ENCODE measurements around the gene MCF2L. TPM values are rescaled to one million over a fixed set of nuclear protein-coding genes. Genes with fewer than 3 reads are reported as not detected.

The MCF2L gene
- polyA plus RNA-seq, 1 donor (not counting 4 experiments of a cell fraction or from before 2014, with no cell fraction given), result 0.14 TPM

GRCh38 chr13:113121183-113121927 lies 152.3 kb downstream of the MCF2L start:
- dilution Hi-C loops (cut with MboI; ENCODE audit: extremely low pct_ligation_motif_present, low sequenced_read_pairs), result no loop called here
- Histone ChIP-seq H3K4me2 (ENCODE audit: control insufficient read depth, extremely low read depth, insufficient read depth, low read depth, low read length) (no peak overlapping the region), H3K27ac (ENCODE audit: control insufficient read depth, insufficient read depth, low read length) (no peak overlapping the region), H3K9me3 (ENCODE audit: control insufficient read depth, low read depth, low read length) (no peaks in the 10 kb centered on the region), H3K9me1 (ENCODE audit: control insufficient read depth, extremely low read depth, insufficient read depth, low read length) (no peaks in the 10 kb centered on the region), H3K9ac (ENCODE audit: control insufficient read depth, extremely low read depth, insufficient read depth, low read length) (no peak overlapping the region), H4K20me1 (ENCODE audit: control insufficient read depth, extremely low read depth, insufficient read depth, low read length) (no peaks in the 10 kb centered on the region), H3K36me3 (ENCODE audit: control insufficient read depth in 2 of 2, extremely low read depth in 1 of 2, insufficient read depth in 2 of 2, low read length in 2 of 2) (no peaks in the 10 kb centered on the region), H3K27me3 (ENCODE audit: control insufficient read depth, extremely low read depth, insufficient read depth, low read length) (peaks cover 2% of the 10 kb centered on the region), H3K4me1 (ENCODE audit: control insufficient read depth, extremely low read depth, insufficient read depth, low read length) (no peaks in the 10 kb centered on the region), H2AFZ (ENCODE audit: control insufficient read depth, low read length) (no peak overlapping the region), H3K79me2 (ENCODE audit: control insufficient read depth, insufficient read depth, low read length) (no peaks in the 10 kb centered on the region), H3K4me3 (ENCODE audit: control insufficient read depth in 2 of 3, extremely low read depth in 1 of 3, insufficient read depth in 2 of 3, low read depth in 1 of 3, low read length in 3 of 3) (no peak overlapping the region)
- DNase-seq (ENCODE audit: low read depth, low spot score) (no peak), FAIRE-seq (no peak)
- no peak for TF ChIP-seq EZH2 (IDR thresholded peaks at IDR 0.05; ENCODE audit: low read length)
- no peak for TF ChIP-seq CTCF (optimal IDR thresholded peaks at IDR 0.05 in 1 of 3, IDR thresholded peaks at IDR 0.05 in 1 of 3, conservative IDR thresholded peaks at IDR 0.05 in 1 of 3; ENCODE audit: extremely low read depth in 1 of 3, insufficient read depth in 2 of 3, low read length in 3 of 3)

- dilution Hi-C loops (cut with MboI; ENCODE audit: extremely low pct_ligation_motif_present, low sequenced_read_pairs), result no loop called here
- Histone ChIP-seq H3K27me3 (ENCODE audit: control insufficient read depth, extremely low read depth, insufficient read depth, low read length) (peaks cover 2% of the 10 kb centered on the region), H3K9me1 (ENCODE audit: control insufficient read depth, extremely low read depth, insufficient read depth, low read length) (no peaks in the 10 kb centered on the region), H3K4me2 (ENCODE audit: control insufficient read depth, extremely low read depth, insufficient read depth, low read depth, low read length) (no peak overlapping the region), H3K79me2 (ENCODE audit: control insufficient read depth, insufficient read depth, low read length) (no peaks in the 10 kb centered on the region), H3K4me3 (ENCODE audit: control insufficient read depth in 2 of 3, extremely low read depth in 1 of 3, insufficient read depth in 2 of 3, low read depth in 1 of 3, low read length in 3 of 3) (no peak overlapping the region), H3K9me3 (ENCODE audit: control insufficient read depth, low read depth, low read length) (no peaks in the 10 kb centered on the region), H2AFZ (ENCODE audit: control insufficient read depth, low read length) (no peak overlapping the region), H4K20me1 (ENCODE audit: control insufficient read depth, extremely low read depth, insufficient read depth, low read length) (no peaks in the 10 kb centered on the region), H3K4me1 (ENCODE audit: control insufficient read depth, extremely low read depth, insufficient read depth, low read length) (no peaks in the 10 kb centered on the region), H3K9ac (ENCODE audit: control insufficient read depth, extremely low read depth, insufficient read depth, low read length) (no peak overlapping the region), H3K27ac (ENCODE audit: control insufficient read depth, insufficient read depth, low read length) (no peak overlapping the region), H3K36me3 (ENCODE audit: control insufficient read depth in 2 of 2, extremely low read depth in 1 of 2, insufficient read depth in 2 of 2, low read length in 2 of 2) (no peaks in the 10 kb centered on the region)
- DNase-seq (ENCODE audit: low read depth, low spot score) (no peak), FAIRE-seq (no peak)
- TF ChIP-seq CTCF (optimal IDR thresholded peaks at IDR 0.05 in 1 of 3, IDR thresholded peaks at IDR 0.05 in 1 of 3, conservative IDR thresholded peaks at IDR 0.05 in 1 of 3; ENCODE audit: extremely low read depth in 1 of 3, insufficient read depth in 2 of 3, low read length in 3 of 3) (no peak), EZH2 (IDR thresholded peaks at IDR 0.05; ENCODE audit: low read length) (no peak)
Measured at GRCh38 chr13:113121928-113122471, 153.0 kb downstream of the MCF2L start.

All from keratinocyte (primary cell).